Raji (cell line): ENCODE data around the gene MAPK10.

Source experiments
- POLR2A ChIP-seq: IDR thresholded peaks from 2 replicates; pipeline ENCODE4 v1.6.1; 2011; ENCODE audit warnings: low read depth, low read length, control low read depth; ENCODE audit not compliant: insufficient read depth

MAPK10 gene

DNA sequence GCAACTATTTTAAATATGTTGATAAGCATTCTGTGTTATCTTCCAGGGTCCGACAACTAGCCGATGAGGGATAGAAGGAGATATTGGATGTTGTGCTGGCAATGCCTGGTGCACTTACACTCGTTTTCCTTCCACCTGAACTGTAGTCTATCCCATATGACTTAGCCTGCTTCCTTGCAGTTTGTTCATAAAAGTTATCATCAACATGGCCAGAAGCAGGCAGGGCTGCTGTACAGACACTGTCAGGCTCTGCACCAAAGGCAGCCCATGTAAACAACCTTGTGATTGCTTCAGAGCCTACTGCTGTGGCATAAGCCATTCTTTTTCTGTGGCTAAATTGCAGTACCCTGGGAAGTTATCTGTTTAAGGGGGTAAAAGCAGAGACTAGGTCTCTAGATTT lies 1.6 kb downstream of the MAPK10 start:
- TF ChIP-seq POLR2A = no peak

- no peak for TF ChIP-seq POLR2A
Observed at GRCh38 chr4:86357608-86358007, 2.2 kb downstream of the MAPK10 start.

DNA sequence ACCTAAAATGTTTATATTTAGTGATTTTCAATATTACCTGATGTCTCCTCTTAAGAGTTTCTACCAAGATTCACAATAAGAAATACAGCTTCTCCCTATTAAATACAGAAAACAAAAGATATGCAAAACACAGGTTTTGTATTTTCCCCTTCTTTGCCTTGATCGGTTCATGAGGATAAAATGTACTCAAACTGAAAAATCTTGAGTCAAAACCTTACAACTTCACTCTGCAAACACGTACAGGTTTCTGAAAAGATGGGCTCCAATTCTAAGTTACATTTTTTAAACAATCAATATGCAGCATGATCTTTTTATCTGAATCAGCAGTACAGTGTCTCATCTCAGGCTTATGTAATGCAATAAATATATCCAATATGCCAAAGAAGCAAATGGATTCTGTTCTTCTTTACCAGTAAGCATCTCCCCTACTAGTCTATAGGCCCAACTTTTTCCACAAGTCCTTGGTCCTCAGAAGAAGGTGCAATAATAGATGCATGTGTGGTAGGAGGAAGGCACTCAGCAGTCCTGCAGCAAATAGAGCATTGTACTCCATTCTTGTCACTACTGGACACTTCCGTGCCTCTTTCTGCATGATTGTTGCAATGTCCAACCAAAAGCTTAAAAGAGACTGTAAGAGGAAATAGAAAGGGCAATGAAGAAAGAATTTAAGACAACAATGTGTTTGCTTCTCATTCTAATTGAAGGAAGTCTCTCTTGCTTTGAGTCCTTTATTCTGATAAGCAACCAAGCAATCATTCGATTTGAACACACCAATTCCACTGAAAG lies 3.2 kb downstream of the MAPK10 start:
- no peak for TF ChIP-seq POLR2A

DNA sequence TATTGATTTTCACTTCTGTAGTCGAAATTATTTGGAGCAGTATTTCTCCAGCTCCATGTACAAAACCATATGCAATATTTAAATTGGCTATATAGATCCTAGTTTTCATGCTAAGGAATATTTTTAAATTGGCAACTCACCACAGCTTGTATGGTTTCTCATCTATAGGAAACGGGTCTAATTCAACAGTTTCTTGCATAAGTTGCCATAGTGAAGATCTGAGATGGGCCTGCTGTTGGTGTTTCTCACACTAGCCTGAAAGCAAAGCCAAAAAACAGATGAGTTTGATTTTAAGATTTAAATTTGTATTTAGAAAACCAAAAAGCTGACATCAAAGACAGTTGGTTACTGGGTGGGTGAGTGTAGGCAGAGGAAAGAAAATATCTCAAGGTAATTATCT lies 5.5 kb downstream of the MAPK10 start:
- TF ChIP-seq POLR2A = no peak

DNA sequence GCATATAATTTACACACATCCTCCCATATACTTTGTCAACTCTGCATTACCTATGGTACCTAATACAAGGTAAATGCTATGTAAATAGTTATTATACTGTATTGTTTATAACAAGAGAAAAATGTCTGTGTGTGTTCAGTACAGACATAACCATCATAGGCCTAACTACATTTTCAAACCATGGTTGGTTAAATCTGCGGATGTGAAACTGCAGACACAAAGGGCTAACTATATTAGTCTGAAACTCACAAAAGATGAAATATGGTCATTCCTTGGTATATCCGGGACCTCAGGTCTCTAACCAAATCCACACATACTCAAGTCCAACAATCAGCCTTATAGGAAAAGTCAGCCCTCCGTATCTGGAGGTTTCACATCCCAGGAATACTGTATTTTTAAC lies 13.5 kb downstream of the MAPK10 start:
- TF ChIP-seq POLR2A = no peak

DNA sequence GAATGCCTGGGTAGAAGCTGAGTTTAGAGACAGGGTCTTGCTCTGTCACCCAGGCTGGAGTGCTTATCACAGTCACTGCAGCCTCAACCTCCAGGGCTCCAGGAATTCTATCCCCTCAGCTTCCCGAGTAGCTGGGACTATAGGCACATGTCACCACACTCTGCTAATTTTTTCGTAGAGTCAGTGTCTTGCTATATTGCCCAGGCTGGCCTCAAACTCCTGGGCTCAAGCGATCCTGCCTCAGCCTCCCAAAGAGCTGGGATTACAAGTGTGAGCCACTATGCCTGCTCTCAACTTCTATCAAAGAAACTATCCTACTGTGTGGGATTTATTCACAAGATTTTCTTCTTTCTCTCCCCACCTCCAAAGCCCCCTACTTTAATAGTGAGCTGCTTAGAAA lies 15.7 kb downstream of the MAPK10 start:
- TF ChIP-seq POLR2A = no peak

DNA sequence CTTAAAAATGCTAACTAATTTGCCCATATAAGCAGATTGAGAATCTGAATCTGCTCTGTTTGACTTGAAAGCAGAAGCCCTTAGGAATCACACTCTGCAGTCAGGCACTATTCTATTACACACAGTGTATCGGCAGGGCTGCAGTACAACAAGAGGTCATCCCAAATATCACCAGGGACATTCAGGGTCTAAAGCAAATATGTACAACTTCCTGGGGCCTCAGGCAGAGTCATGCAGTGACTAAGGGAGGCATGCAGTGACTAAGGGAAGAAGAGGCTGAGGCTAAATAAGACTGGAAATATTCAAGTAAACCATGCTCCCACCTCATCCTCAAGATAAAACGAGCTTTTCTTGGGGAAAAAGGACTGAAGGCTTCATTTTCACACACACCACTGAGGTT lies 20.9 kb downstream of the MAPK10 start:
- TF ChIP-seq POLR2A = no peak

GRCh38 chr4:86338521-86338920 lies 21.3 kb downstream of the MAPK10 start:
- no peak for TF ChIP-seq POLR2A

DNA sequence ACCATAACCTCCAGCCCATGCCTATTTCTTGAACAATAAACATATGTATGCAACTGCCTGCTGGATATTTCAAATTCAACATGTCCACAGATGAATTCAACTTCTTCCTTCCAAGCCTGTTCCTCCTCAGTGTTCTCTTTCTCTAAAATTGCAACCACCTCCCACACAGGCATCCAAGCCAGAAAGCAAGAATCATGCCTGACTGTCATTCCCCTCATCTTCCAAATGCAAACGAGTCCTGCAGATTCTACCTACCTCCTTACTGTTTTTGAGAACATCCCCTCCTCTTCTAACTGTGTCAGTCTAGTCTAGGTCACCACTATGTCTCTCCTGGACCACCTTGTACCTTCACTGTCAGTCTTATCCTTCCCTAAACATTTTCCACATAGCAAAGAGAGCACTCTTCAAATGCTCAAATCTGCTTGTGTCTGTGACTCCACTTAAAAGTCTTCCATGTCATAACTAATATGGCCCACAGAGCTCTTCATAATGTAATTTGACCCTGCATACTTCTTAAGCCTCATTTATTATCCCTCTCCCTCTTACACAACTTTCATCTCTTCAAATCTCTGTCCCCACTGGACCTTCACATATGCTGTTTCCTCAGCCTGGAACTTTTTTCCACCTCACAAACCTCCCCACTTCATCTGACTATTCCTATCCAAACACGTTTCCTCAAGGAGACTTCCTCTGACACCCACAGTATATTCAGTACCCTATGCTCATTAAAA lies 25.7 kb downstream of the MAPK10 start:
- no peak for TF ChIP-seq POLR2A

- TF ChIP-seq POLR2A = no peak
Observed at GRCh38 chr4:86333236-86333635, 26.6 kb downstream of the MAPK10 start.

DNA sequence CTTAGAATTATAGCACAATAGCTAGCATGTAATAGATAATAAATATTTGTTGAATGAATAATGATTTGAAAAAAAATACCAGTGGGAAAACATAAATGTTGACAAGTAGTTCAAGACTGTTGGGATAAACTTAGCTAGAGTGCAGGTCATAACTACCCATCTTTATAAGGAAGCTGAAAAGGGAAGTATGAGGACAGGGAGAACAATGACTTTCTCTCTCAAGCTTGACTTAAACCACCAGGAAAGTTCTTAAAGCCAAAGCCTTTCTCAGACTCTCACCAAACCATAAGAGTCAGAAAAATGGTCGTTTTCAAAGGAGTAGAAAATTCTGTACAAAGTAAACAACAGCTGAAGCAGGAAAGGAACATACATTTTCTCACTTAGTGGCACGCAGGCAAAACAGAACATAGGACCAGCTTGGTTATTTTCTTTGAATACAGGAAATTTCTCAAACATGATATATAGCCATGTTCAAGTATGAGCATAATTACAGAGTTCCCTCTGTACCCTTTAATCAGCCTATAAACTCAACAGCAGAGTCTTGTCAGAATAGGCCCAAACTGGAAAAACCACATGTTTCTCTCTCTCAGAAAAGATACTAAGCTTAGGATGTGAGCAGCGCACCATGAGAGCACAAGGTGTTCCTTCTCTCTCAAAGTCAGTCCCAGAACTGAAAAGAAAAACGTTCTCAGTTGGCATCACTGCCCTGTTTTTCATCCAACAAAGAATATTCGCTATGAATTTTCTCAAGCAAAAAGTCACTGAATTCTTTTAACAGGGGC lies 28.7 kb downstream of the MAPK10 start:
- TF ChIP-seq POLR2A = no peak

DNA sequence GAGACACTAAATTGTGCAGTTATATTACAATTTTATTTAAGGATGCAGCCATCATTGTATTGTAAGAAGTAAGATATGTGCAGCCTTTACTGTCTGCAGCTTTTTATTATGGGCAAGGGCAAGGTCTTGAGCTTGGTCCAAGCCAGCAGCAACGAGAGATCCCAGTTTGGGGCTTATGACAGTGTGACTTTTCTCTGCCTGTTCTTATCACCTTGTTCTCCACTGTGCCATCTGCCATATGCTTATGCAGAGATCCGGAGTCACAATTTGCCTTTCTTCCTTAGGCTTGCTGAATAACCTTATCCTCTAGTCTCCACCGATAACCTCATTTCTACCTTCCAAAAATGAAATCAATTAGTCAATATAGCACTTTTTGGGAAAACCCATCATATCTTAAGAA lies 30.4 kb downstream of the MAPK10 start:
- no peak for TF ChIP-seq POLR2A

GRCh38 chr4:86326400-86326799 lies 33.5 kb downstream of the MAPK10 start:
- no peak for TF ChIP-seq POLR2A

DNA sequence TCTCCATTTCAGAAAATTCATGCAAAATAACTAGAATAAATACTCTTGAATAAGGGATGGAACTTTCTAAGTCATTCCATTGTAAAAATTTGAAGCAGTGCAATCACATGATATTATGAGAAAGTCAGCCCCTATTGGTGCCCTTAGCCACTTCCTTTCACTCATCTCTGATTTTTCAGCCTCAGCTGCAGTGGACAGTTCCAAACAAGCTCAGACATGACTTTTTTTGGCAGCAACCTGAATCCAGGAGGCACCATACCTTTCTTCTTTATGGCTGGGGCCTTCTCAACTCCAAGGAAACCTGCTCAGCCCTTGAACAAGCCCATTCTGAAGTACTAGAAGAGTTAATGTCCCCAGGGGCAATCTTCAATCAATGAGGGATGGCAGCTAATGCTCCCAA lies 40.5 kb downstream of the MAPK10 start:
- TF ChIP-seq POLR2A = no peak

- TF ChIP-seq POLR2A = no peak
Observed at GRCh38 chr4:86315579-86315978, 44.3 kb downstream of the MAPK10 start.

DNA sequence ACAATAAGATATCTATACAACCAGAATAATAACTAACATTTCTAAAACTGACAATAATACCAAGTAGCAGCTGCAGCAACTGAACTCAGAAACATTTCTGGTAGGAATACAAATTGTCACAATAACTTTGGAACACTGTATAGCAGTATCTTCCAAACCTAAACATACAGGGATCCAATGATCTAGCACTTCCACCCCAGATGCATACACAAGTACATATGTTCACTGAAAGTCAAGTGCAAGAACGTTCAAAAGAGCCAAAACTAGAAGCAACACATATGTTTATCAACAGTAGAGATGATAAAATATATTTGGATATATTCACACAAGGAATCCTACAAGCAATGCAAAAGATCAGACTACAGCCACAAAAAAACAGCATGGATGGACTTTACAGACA lies 46.2 kb downstream of the MAPK10 start:
- no peak for TF ChIP-seq POLR2A

DNA sequence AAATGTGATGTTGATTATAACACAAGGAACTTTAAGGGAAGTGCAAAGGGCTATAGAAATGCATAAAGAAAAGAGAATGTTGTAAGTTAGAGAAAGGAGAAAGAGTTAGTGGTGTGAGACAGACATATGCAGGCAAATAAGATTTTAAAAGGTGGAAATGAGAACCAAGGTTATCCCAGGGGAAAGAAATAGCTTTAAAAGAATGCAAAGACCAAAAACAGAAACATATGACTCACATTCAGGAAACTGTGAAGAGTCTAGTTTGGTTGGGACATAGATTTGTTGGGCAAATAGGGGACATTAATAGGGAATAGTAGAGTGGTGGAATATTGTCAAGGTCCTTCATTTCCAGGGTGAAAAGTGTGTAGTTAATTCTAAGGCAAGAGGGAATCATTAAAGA lies 52.4 kb downstream of the MAPK10 start:
- no peak for TF ChIP-seq POLR2A

GRCh38 chr4:86306816-86307215 lies 53.0 kb downstream of the MAPK10 start:
- no peak for TF ChIP-seq POLR2A
